ENCODE results near the gene BABAM2. TPM values are rescaled to one million over a fixed set of nuclear protein-coding genes. Genes with fewer than 3 reads are reported as not detected.
A peak's percentile ranks its signal among the peaks of the same experiment; 100 is the strongest.

BABAM2 gene
- total RNA-seq, 1 experiment from 2014 or later = 46.1 TPM

- H2AFZ ChIP-seq = no peak overlapping the region
- H3K4me1 ChIP-seq (replicated peaks; ENCODE audit: insufficient read depth) = peaks cover 41% of the 10 kb centered on the region
- POLR2A ChIA-PET (ENCODE audit: unreplicated experiment) = interaction anchor here (0.6 to 0.7 kb wide), 4 partner anchors 34 to 112 kb away, joined by 3 to 4 read pairs (median 4); partner anchors contain the start of gene FOSL2
- DNase-seq = peak; percentile 86 to 95
- no peaks in the 10 kb centered on the region for H3K36me3 ChIP-seq (ENCODE audit: low read depth)
- H3K4me2 ChIP-seq = peak overlapping the region; percentile 34
- no peaks in the 10 kb centered on the region for H3K9me2 ChIP-seq (ENCODE audit: insufficient read depth)
- H4K20me1 ChIP-seq (ENCODE audit: insufficient read depth) = no peaks in the 10 kb centered on the region
- peak overlapping the region; percentile 78 for H3K27ac ChIP-seq
- H3K27me3 ChIP-seq (ENCODE audit: insufficient read depth, low read depth) = no peaks in the 10 kb centered on the region
- H3K79me2 ChIP-seq (ENCODE audit: low read depth) = no peaks in the 10 kb centered on the region
- no peak overlapping the region for H3K4me3 ChIP-seq
- no peaks in the 10 kb centered on the region for H3K9me3 ChIP-seq (ENCODE audit: insufficient read depth, low read depth)
- TF ChIP-seq CTCF (conservative IDR thresholded peaks at IDR 0.05) = no peak; the same call in 1 of the 2 replicates
- H3F3A ChIP-seq (ENCODE audit: insufficient read depth, low read depth) = peaks cover 22% of the 10 kb centered on the region; the same call in 1 of the 2 replicates
- BruUV-seq (replicated peaks) = no TSS peak
- CTCF ChIA-PET = interaction anchor here (1.1 kb wide), 1 partner anchor 76 kb away, joined by 5 read pairs; no protein-coding TSS in a partner anchor
- intact Hi-C loops (cut with micrococcal nuclease; ENCODE audit: unreplicated experiment) = loop anchor here (1.0 to 2.0 kb wide), 3 partner anchors 49 to 70 kb away; partner anchors contain the start of gene FOSL2
Measured at GRCh38 chr2:28325567-28326468, 435.3 kb downstream of the BABAM2 start.

GRCh38 chr2:28326469-28326805, 435.9 kb downstream of the BABAM2 start:
- H4K20me1 ChIP-seq (ENCODE audit: insufficient read depth) = no peaks in the 10 kb centered on the region
- H3K36me3 ChIP-seq (ENCODE audit: low read depth) = no peaks in the 10 kb centered on the region
- no peak for DNase-seq
- H3K27me3 ChIP-seq (ENCODE audit: insufficient read depth, low read depth) = no peaks in the 10 kb centered on the region
- no peaks in the 10 kb centered on the region for H3K79me2 ChIP-seq (ENCODE audit: low read depth)
- BruUV-seq (replicated peaks) = no TSS peak
- POLR2A ChIA-PET (ENCODE audit: unreplicated experiment) = interaction anchor here (0.7 kb wide), 1 partner anchor 51 kb away, joined by 3 read pairs; no protein-coding TSS in a partner anchor
- H3K4me1 ChIP-seq (replicated peaks; ENCODE audit: insufficient read depth) = peaks cover 41% of the 10 kb centered on the region
- no peak overlapping the region for H2AFZ ChIP-seq
- CTCF ChIA-PET = interaction anchor here (1.1 kb wide), 1 partner anchor 76 kb away, joined by 5 read pairs; no protein-coding TSS in a partner anchor
- H3F3A ChIP-seq (ENCODE audit: insufficient read depth, low read depth) = peaks cover 22% of the 10 kb centered on the region; the same call in 1 of the 2 replicates
- no peak overlapping the region for H3K4me3 ChIP-seq
- peak overlapping the region; percentile 78 for H3K27ac ChIP-seq
- no peak for TF ChIP-seq CTCF (conservative IDR thresholded peaks at IDR 0.05)
- no peak for TF ChIP-seq EZH2 (IDR thresholded peaks at IDR 0.05; ENCODE audit: low read depth)
- no peaks in the 10 kb centered on the region for H3K9me2 ChIP-seq (ENCODE audit: insufficient read depth)
- peak overlapping the region; percentile 34 for H3K4me2 ChIP-seq
- H3K9me3 ChIP-seq (ENCODE audit: insufficient read depth, low read depth) = no peaks in the 10 kb centered on the region
- intact Hi-C loops (cut with micrococcal nuclease; ENCODE audit: unreplicated experiment) = loop anchor here (1.0 to 2.0 kb wide), 3 partner anchors 50 to 70 kb away; partner anchors contain the start of gene FOSL2

- H4K20me1 ChIP-seq (ENCODE audit: insufficient read depth) = no peaks in the 10 kb centered on the region
- H3K36me3 ChIP-seq (ENCODE audit: low read depth) = no peaks in the 10 kb centered on the region
- no peak for TF ChIP-seq EZH2 (IDR thresholded peaks at IDR 0.05; ENCODE audit: low read depth)
- TF ChIP-seq CTCF (conservative IDR thresholded peaks at IDR 0.05) = no peak
- peak overlapping the region; percentile 78 for H3K27ac ChIP-seq
- no peaks in the 10 kb centered on the region for H3K27me3 ChIP-seq (ENCODE audit: insufficient read depth, low read depth)
- ChIA-PET POLR2A (ENCODE audit: unreplicated experiment) (interaction anchor here (0.6 kb wide), 1 partner anchor 394 kb away, joined by 4 read pairs; no protein-coding TSS in a partner anchor), CTCF (no interaction called here)
- BruUV-seq (replicated peaks) = no TSS peak
- intact Hi-C loops (cut with micrococcal nuclease; ENCODE audit: unreplicated experiment) = loop anchor here (1.0 to 2.0 kb wide), 3 partner anchors 50 to 69 kb away; partner anchors contain the start of gene FOSL2
- no peaks in the 10 kb centered on the region for H3K9me3 ChIP-seq (ENCODE audit: insufficient read depth, low read depth)
- DNase-seq = peak in 1 of 2 experiments; percentile 44
- H3K4me1 ChIP-seq (replicated peaks; ENCODE audit: insufficient read depth) = peaks cover 41% of the 10 kb centered on the region
- peak overlapping the region; percentile 34 for H3K4me2 ChIP-seq
- H3K4me3 ChIP-seq = no peak overlapping the region
- no peak overlapping the region for H2AFZ ChIP-seq
- no peaks in the 10 kb centered on the region for H3K9me2 ChIP-seq (ENCODE audit: insufficient read depth)
- H3K79me2 ChIP-seq (ENCODE audit: low read depth) = no peaks in the 10 kb centered on the region
- H3F3A ChIP-seq (ENCODE audit: insufficient read depth, low read depth) = peaks cover 22% of the 10 kb centered on the region; the same call in 1 of the 2 replicates
Measured at GRCh38 chr2:28326881-28327505, 436.5 kb downstream of the BABAM2 start.
